Right forelimb (tissue), 1 donor: ENCODE results near the gene CEP78.
A peak's percentile ranks its signal among the peaks of the same experiment; 100 is the strongest.

Source experiments
- DNase-seq: peaks from one replicate; pipeline ENCODE4 v3.0.0-alpha.2; 2018

The CEP78 gene

GRCh38 chr9:78314550-78314949, 78.7 kb downstream of the CEP78 start:
- DNase-seq = no peak

- DNase-seq = no peak
Observed at GRCh38 chr9:78314953-78315870, 79.3 kb downstream of the CEP78 start.

GRCh38 chr9:78316166-78316892, 80.5 kb downstream of the CEP78 start:
- DNase-seq = no peak

GRCh38 chr9:78319197-78320029, 83.5 kb downstream of the CEP78 start:
- peak; percentile 54 for DNase-seq

GRCh38 chr9:78320030-78320693, 84.3 kb downstream of the CEP78 start:
- no peak for DNase-seq

GRCh38 chr9:78320875-78321496, 85.1 kb downstream of the CEP78 start:
- no peak for DNase-seq

- DNase-seq = no peak
Observed at GRCh38 chr9:78321505-78321904, 85.6 kb downstream of the CEP78 start.

- DNase-seq = no peak
Observed at GRCh38 chr9:78324068-78324650, 88.3 kb downstream of the CEP78 start.

- no peak for DNase-seq
Observed at GRCh38 chr9:78324682-78325081, 88.8 kb downstream of the CEP78 start.

GRCh38 chr9:78325343-78325742, 89.5 kb downstream of the CEP78 start:
- DNase-seq = peak; percentile 60

- no peak for DNase-seq
Observed at GRCh38 chr9:78325846-78326360, 90.0 kb downstream of the CEP78 start.

GRCh38 chr9:78326564-78326963, 90.7 kb downstream of the CEP78 start:
- no peak for DNase-seq
